SHP77 treated with DMSO at 0.1 percent for 48 hours (cell line): Measurements from ENCODE around the gene PPP2R2B.
"Not testable (repeated sequence)": the region's sequence is repeated elsewhere in the genome, so short reads cannot be mapped to it uniquely, and the experiment has no call there.

ENCODE experiments used
- DNase-seq: peaks from one replicate; lab custom pipeline; 2025; lab: John Stamatoyannopoulos, UW

PPP2R2B gene

DNA sequence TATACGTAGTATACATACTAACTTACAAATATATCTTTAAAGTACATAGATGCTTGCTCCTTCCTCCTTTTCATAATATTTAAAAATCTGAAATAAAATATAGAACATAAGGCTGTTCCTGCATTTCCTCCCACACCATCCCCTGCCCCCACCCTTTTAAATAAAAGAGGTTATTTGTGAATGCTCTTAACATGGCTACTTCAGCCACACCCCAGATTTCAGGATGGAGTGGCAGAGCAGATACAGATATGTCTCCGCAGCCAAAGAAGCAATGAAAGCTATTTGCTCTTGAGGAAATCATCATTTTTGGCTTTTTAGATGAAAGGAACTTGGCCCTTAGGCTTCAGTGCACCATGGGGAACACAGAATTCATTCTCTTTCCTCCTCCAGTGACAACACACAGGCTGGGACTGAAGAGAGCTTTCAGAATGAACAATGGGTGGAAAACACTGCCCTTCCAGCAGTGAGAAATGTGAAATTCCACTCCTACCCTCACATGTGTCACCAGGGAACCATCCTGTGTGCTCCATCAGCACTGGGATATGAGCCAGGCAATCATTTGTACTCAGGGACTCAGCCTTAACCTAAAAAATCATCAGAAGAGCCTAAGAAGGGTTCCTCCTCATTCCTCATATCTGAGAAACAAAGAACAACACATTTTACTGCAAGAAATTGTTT lies 134.3 kb downstream of the PPP2R2B start:
- DNase-seq: no peak

DNA sequence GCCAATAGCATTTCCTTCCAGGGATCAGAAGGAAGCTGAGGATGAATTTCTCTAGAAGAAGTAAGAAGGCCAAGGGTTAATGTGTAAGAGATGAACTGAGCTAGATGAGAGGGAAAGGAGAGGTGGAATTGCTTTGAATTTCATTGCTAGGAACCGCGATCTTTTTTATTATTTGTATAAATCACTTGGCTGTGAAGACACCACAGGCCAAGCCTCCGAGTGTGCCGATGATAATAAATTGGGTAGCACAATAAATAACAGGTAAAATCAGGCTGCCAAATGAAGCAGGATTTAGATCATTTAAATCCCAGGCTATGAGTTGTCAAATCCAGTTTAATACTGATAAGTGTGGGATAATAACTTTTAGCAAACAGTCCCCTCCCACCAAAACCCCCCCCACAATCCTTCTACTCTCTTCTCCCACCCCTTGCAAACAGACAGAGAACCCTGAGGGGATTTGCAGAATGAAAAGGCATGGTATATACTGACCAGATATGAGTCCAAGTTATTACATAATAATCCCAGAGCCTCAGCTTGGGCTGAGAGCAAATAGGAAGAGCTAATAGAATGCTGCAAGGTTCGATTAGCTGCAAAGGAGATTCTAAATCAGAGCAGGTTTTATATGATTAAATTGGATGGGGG lies 143.5 kb downstream of the PPP2R2B start:
- DNase-seq: no peak

DNA sequence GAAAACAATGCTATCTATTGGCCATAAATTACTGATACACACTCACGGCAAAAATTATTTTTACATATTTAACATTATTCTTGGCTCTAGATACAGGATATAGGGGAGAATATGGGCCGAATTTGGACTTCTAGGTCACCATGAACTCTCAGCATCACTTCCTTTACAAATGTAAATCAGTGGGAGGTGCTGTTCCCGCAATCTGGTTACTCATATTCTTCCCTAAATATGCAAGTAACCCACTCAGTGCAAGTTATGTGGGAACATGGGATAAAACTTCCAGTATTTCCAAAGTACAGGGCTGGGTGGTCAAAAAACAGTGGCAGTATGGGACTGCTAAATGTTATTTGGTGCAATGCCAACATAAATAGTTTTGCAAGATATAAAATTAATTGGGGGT lies 145.6 kb downstream of the PPP2R2B start:
- DNase-seq: no peak

DNA sequence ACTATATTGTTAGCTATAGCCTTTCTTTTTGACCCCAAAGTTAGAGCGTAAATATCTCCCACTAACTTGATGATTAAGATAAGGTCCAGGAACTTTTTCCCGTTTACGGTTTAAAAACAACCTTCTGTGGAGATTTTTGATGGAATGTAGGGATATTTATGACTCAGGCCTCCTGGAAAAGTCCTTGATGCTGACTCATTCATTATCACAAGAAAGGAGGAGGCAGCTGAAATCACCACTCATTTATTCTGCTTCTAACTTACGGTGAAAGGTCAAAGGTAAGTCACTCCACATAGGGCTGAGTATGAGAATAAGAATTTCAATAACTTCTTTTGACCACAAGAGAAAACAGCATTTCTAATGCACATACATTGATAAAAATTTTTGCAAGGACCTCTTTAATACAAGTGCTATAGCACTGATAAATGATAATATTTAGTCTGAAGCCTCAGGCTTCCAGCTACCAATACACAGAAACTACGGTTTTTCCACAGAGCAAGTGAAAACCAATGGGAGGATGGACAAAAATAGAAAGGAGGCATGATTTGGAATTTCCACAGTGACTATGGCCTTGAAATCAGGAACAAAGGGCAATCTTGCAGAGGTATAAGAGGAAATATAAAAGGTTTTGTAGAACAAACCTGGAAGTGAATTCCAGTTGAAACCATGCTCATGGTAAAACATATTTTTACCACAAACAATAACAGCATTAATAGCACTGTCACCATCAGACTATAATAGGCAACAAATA lies 146.5 kb downstream of the PPP2R2B start:
- DNase-seq: no peak

DNA sequence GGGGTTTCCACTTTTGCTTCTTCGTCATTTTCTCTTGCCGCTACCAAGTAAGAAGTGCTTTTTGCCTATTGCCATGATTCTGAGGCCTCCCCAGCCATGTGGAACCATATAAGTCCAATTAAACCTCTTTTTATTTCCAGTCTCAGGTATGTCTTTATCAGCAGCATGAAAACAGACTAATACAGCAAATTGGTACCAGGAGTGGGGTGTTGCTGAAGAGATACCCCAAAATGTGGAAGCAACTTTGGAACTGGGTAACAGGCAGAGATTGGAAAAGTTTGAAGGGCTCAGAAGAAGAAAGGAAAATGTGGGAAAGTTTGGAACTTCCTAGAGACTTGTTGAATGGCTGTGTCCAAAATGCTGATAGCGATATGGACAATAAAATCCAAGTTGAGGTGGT lies 149.8 kb downstream of the PPP2R2B start:
- DNase-seq: not testable (repeated sequence)

DNA sequence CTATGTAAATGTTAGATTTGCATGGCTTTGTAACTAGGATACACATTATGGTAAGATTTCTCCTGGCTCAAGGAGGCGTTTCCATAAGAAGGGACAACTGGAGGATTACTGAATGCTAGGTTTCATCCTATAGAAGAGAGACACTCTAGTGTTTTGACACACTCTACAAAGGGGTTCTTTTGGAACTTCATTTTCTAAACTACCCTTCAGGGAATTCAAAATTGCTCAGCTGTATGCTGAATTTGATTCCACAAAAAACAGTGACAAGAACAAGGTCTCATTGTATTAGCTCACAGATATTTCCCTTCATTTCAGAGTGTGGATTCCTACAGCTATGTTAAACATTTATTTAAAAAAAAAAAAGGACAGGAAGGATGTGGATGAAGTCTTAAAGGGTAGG lies 151.7 kb downstream of the PPP2R2B start:
- DNase-seq: no peak

DNA sequence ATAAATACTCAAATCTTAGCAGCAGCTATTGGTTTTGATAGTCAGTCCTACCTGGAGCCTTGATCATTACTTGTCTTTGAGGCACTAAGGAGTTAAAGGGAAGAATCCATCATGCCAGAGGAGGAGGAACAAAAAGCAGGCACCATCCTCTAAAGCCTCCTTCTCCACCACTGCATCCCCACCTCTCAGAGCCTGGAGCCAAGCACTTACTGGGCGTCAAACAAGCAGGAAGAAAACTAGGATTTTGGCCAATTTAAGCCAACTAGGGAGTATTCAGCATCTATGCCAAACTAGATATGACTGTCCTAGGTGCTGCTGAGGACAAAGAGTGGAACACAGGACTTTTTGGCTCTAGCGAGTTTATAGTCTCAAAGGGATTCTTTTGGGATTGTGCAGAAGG lies 152.5 kb downstream of the PPP2R2B start:
- DNase-seq: no peak

DNA sequence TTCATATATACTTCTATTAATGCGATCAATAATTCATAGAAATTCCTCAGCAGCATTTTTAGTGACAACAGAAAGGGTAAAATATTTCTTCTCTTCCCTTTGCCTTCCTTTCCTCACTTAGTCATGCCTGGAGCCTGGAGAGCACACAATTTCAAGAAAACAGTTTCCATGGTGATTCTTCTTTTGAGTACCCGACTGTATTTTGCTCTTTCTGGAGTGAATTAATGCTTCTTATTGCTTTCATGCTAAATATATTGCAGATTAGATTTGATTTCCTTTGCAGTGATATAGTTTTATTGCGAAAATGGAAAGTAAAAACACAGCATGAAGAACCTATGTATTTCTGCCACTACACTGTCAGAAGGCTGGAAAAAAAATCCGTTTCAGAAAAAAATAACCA lies 153.5 kb downstream of the PPP2R2B start:
- no peak for DNase-seq

DNA sequence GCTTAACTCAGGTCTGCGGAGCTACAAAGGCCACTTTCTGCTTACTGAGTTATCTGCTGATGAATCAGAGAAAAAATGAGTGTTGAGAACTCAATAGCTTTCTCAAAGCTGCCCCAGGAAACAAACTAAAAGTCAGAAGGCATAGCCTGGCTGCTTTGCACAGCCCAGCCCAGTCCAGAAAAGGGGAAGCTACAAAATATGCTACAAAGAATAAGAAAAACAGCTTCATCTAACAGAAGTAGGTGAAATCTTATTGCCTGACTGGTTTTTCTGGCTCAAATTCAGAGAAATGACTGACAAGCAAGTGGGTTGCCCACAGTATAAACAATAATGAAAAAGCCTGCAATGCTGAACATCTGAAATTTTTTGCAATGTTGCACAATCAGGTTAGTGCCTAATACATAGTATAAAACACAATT lies 156.2 kb downstream of the PPP2R2B start:
- no peak for DNase-seq

DNA sequence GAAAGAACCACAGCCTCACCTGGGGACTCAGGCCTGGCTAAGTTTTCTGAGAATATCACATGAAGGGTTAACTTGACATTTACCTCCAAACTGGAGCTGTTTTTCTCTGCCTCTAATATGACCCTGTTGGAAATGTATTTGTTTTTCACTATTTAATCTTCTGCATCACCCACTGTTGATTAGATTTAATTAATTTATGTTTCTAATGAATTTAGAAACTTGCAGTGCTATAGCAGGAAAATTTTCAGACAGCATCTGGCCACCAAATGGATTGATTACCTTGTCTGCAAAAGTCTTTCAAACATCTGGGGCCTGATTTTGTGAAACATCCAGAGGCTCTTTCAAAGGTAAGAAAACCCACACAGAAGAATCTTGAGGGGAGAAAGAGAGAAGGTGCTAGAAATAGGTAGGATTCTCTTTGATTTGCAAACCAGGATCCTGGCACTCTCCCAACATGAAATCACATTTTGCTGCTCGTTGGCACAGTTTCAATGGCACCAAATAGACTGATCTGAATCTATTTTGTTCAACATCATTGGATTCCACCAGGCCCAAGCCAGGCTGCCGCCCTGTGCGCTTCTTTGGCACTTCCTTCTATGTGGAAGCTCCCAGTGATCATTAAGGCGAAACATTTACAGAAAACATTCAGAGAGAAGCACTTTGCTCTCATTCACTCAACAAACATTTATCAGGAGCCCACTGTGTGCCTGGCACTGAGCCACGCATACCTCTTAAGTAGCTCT lies 157.3 kb downstream of the PPP2R2B start:
- no peak for DNase-seq

DNA sequence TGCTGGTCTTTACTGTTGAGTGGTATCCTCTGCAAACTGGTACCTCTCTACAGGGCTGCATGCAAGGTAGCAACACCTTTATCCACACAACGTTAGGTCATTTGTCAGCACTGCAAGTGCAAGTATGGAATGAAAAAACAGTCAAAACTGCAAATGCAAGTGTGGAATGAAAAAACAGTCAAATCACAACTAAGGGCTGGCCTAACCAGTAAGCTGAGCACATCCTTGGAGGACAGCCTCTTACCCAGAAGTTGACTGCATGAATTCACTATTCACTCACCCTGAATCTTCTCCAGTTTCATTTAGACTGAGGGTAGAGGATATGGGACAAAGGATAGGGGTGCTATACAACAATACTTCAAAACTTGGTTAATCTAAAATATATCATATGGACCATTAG lies 158.4 kb downstream of the PPP2R2B start:
- no peak for DNase-seq

DNA sequence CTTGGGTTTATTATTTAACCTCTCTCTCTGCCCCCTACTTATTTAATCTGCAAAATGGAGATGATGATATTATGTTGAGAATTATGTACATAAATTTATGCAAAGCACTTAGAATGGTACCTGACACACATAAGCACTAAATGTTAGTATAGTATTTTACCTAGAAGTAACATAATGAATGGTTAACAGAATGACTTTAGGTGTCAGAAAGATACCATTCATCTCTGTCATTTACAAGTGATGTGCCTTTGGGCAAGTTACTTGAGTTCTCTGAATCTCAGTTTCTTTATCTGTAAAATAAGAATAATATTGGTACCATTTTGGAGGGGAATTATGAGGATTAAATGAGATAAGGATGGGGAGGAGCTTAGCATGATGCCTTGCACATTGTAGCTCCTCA lies 159.4 kb downstream of the PPP2R2B start:
- DNase-seq: no peak

DNA sequence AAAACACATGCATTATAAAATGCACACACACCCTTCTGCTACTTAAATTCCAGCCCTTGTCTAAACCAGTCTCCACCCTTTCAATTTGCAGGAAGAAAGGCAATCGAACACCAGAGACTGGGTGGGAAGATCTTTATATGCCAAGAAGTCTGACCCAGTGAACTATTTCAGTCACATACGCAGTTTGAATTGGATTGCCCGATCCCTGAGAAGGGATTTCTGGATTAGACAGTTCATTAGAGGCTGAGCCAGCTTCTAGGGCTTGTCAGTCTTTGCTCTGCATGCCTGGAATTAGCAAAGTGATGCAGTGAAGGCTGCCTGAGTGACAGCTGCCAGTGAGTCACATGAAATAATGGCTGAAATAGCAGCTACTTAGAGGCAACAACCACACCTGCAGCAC lies 159.9 kb downstream of the PPP2R2B start:
- DNase-seq: no peak

DNA sequence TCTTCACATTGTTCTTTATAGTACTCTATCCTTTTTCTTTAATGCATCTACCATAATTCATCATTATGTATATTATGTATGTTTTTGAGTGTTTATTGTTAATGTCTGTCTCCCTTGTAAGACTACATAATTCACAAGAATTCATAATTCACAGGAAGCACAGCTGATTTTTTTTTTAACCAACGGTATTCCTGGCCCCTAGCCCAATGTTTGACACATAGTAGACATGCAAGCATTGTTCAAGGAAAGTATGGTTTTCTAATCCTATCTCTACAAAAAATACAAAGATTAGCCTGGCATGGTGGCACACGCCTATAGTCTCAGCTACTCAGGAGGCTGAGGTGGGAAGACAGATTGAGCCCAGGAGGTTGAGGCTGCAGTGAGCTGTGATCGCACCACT lies 160.6 kb downstream of the PPP2R2B start:
- DNase-seq: no peak

DNA sequence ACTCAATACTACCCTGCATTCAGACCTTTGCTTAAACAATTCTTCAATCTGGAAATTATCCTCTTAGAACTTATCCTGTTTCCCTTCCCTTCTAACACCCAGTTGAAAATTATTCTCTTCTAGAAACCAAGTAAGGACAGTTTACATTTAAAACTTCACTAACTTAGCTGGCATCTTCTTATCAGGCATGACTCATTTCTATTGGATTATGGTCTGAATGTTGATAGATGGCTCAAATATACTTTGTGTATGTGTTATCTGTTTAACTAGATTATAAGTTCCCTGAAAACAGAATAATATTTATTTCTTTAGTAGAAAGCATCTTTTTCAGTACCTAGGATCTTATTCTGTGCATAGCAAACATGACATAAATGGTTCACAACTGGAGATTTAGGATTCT lies 161.9 kb downstream of the PPP2R2B start:
- DNase-seq: no peak

DNA sequence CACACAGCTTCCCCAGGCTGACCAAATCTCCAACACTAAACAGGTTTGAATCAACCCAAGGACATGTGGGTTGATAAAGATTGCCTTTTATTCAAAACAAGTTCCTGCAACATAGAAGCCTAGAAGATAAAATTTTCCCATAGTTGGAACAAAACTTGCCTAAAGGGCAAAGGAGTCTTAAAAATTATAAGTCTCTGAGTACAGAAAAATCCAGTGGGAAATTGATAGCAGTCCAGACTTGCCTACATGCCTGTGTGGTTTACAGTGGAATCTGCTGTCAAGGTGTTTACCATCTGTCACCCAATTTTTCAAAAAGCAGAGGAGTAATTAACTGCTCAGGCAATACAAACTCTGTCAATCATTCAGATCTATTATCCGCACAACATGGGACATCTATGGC lies 168.2 kb downstream of the PPP2R2B start:
- no peak for DNase-seq

DNA sequence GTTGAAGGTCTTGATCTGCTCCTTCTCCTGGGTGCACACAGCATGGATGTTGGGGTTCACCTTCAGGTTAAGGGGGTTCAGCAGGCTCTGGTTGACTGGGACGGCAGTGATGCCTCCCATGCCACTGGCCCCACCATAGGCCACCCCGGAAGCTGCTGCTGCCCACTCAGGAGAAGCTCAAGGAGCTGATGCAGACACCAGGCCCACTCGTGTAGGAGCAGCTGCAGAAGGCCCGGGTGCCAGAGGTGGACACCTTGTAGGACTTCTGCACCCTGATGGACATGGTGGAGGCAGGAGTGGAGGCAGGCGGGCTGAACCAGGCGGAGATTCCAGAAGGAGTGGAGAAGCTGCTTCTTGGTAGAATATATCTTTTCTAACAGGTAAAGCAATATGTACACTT lies 171.2 kb downstream of the PPP2R2B start:
- DNase-seq: no peak

DNA sequence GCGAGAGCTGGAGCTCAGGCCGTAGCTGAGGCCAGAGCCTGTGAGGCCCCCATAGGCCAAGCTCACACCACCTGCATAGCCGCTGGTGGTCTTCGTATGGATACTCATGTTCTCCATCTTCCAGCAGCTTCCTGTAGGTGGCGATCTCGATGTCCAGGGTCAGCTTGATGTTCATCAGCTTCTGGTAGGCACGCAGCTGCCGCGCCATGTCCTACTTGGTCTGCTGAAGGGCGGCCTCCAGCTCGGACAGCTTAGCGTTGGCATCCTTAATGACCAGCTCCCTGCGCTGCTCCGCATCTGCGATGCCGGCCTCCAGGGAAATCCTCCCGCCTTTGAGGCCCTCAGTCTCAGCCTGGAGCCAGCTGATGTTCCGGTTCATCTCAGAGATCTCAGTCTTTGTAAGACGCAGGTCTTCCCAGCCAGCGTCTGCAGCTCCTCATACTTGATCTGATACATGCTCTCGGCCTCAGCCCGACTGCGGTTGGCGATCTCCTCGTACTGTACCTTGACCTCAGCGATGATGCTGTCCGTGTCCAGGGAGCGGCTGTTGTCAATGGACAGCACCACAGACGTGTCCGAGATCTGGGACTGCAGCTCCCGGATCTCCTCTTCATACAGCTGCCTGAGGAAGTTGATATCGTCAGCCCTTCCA lies 172.1 kb downstream of the PPP2R2B start:
- DNase-seq: no peak

DNA sequence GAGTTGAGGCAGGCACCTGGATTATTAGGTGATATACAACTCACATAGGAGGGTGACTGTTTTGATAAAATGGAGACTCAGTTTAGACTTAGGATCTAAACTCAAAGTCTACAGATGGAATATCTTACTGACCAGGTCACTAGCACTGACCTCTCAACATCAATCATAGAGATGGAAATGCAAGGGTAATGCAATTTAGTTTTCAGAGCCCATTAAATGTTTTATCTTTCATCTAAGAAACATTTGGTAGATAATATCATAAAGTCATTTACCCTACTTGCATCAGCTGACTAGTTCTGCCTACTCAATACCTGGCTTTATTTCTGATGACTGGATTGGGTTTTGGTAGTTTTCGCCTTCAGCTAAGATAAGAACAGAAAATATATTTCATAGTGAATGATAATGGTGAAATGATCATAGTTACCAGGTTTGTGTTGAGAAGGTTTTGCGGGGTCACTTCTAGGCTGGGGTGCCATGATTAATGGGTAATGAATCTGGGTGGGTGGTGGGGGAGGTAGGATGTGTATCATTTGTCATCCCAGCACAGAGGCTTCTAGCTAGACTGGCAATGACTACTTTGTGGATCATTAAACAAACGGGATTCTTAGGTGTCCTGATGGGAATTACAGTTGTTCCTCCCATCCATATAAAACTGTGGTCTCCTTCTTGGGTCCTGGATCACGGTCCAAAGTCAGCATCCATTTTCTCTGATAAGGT lies 173.4 kb downstream of the PPP2R2B start:
- DNase-seq: no peak

DNA sequence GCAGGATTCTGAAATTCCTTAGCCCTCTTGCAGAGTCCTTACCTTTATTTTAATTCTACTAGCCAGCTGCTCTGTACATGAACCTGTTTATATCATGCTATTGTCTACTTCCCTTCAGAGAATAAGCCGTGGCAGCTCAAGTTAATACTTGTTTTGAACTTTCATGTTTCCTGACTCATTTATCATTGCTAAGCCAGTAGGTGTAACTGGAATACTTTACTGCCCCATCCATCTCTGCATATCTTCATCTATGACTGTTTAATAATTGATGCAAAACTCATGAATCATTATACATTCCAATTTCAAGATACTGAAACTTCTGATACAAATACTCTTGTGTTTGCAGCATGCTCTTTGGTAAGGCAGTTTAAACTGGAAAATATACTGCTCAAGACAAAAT lies 174.7 kb downstream of the PPP2R2B start:
- no peak for DNase-seq

DNA sequence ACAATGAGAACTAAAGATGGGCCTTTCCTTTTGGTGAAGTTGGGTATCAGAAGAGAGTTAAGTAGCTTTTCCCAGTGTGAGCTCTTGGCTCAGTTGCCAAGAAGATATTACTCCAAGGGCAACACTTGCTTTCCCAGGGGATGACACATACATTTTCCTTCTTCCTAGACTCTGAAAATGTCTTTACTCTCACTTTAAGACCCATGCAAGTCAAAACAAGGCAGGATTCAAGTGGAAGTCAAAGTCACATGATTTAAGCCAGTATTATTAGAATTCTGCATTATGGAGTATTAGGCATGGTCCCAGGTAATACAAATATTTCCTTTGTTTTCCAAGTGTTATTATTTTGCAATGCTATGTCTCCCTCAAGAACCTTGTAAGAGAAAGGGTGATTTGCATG lies 175.1 kb downstream of the PPP2R2B start:
- DNase-seq: no peak
